Uterus (tissue), 2 donors: Measurements from ENCODE around the gene CABP2.

Experiments used
- CTCF ChIP-seq, 4 experiments: fragments of 200-600 bp in 2 of 4; fragments of 450-650 bp in 2 of 4; sonication (generic) in 2 of 4; IDR thresholded peaks; one replicate each; pipeline ENCODE4 v1.5.1; 2016 to 2019; ENCODE audit warnings: antibody characterized with exemption in 4 of 4, mild to moderate bottlenecking in 2 of 4, moderate library complexity in 1 of 4
- POLR2A ChIP-seq, 2 donors: fragments of 450-650 bp; IDR thresholded peaks; one replicate each; pipeline ENCODE4 v1.6.1; 2016; ENCODE audit warnings: antibody characterized with exemption in 2 of 2, mild to moderate bottlenecking in 1 of 2, moderate library complexity in 1 of 2

GRCh38 chr11:67535561-67535960 lies 12.3 kb upstream of the CABP2 start:
- TF ChIP-seq POLR2A (IDR thresholded peaks at IDR 0.05) (no peak), CTCF (IDR thresholded peaks at IDR 0.05) (no peak)
